DOHH2 (cell line): ENCODE results near the gene CNOT2.
A peak's percentile ranks its signal among the peaks of the same experiment; 100 is the strongest.

Experiments used
- H3F3A ChIP-seq: fragments of 200-600 bp; sonication (generic), shearing (Covaris generic); 2 replicates; pipeline ENCODE4 v1.6.0; 2016; ENCODE audit warnings: antibody characterized with exemption, mild to moderate bottlenecking; ENCODE audit not compliant: control insufficient read depth, insufficient read depth
- H3K27ac ChIP-seq: fragments of 200-600 bp; sonication (generic); 2 replicates; pipeline ENCODE4 v1.5.1; 2014; ENCODE audit warnings: low read depth, mild to moderate bottlenecking, low read length, moderate library complexity
- H3K27me3 ChIP-seq: fragments of 200-600 bp; sonication (generic); 2 replicates; pipeline ENCODE4 v1.6.1; 2014; ENCODE audit warnings: mild to moderate bottlenecking, low read length, mixed read lengths; ENCODE audit not compliant: control insufficient read depth
- H3K36me3 ChIP-seq: fragments of 200-600 bp; sonication (generic); 2 replicates; pipeline ENCODE4 v1.6.1; 2014; ENCODE audit warnings: mild to moderate bottlenecking, low read length, moderate library complexity, mixed read lengths; ENCODE audit not compliant: control insufficient read depth
- H3K4me1 ChIP-seq: fragments of 200-600 bp; sonication (generic); 2 replicates; pipeline ENCODE4 v1.6.1; 2014; ENCODE audit warnings: mild to moderate bottlenecking, low read length, mixed read lengths; ENCODE audit not compliant: control insufficient read depth
- H3K4me2 ChIP-seq: fragments of 200-600 bp; sonication (generic); 2 replicates; pipeline ENCODE4 v1.6.0; 2014; ENCODE audit warnings: mild to moderate bottlenecking, low read length, moderate library complexity
- H3K4me3 ChIP-seq: fragments of 200-600 bp; sonication (generic); 2 replicates; pipeline ENCODE4 v1.5.1; 2014; ENCODE audit warnings: mild to moderate bottlenecking, low read length, mixed read lengths
- H3K79me2 ChIP-seq: fragments of 200-600 bp; sonication (generic); 2 replicates; pipeline ENCODE4 v1.6.1; 2014; ENCODE audit warnings: mild to moderate bottlenecking, low read length, mixed read lengths; ENCODE audit not compliant: control insufficient read depth
- H3K9me2 ChIP-seq: fragments of 200-600 bp; sonication (generic); replicated peaks from 2 replicates; pipeline ENCODE4 v1.6.1; 2014; ENCODE audit warnings: mild to moderate bottlenecking, low read length, mixed read lengths; ENCODE audit not compliant: control insufficient read depth
- H3K9me3 ChIP-seq: fragments of 200-600 bp; sonication (generic); 2 replicates; pipeline ENCODE4 v1.6.1; 2014; ENCODE audit warnings: antibody characterized with exemption, low read length, mixed read lengths; ENCODE audit not compliant: control insufficient read depth, insufficient read depth
- H4K20me1 ChIP-seq: fragments of 200-600 bp; sonication (generic); 2 replicates; pipeline ENCODE4 v1.6.0; 2014; ENCODE audit warnings: low read depth, mild to moderate bottlenecking, antibody characterized with exemption, low read length, moderate library complexity; ENCODE audit not compliant: control insufficient read depth, insufficient read depth
- CTCF ChIP-seq: fragments of 200-600 bp; sonication (generic); IDR thresholded peaks from one replicate; pipeline ENCODE4 v1.5.1; 2014; ENCODE audit warnings: antibody characterized with exemption, mild to moderate bottlenecking, low read depth, low read length; ENCODE audit not compliant: poor library complexity, severe bottlenecking
- EZH2phosphoT487 ChIP-seq: fragments of 200-600 bp; sonication (generic); IDR thresholded peaks from 2 replicates; pipeline ENCODE4 v1.6.1; 2017; ENCODE audit warnings: borderline replicate concordance, mild to moderate bottlenecking, antibody characterized with exemption, low read length, moderate library complexity, mixed read lengths

The CNOT2 gene

GRCh38 chr12:70249903-70250302 lies 6.7 kb downstream of the CNOT2 start:
- Histone ChIP-seq H3K4me2 (peak overlapping the region; percentile 41), H3F3A (peaks cover 9% of the 10 kb centered on the region), H3K27ac (peak overlapping the region; percentile 17), H3K79me2 (peaks cover 100% of the 10 kb centered on the region), H3K36me3 (peaks cover 68% of the 10 kb centered on the region), H3K9me3 (no peaks in the 10 kb centered on the region), H3K4me3 (peak overlapping the region; percentile 29), H3K27me3 (no peaks in the 10 kb centered on the region), H3K4me1 (peaks cover 95% of the 10 kb centered on the region), H4K20me1 (peaks cover 6% of the 10 kb centered on the region; the same call in 1 of the 2 replicates), H3K9me2 (no peaks in the 10 kb centered on the region)
- no peak for TF ChIP-seq EZH2phosphoT487
- TF ChIP-seq CTCF = no peak

GRCh38 chr12:70251226-70251625 lies 8.0 kb downstream of the CNOT2 start:
- H3K4me2 ChIP-seq = peak overlapping the region; percentile 41
- peaks cover 12% of the 10 kb centered on the region for H3F3A ChIP-seq
- H3K9me3 ChIP-seq = no peaks in the 10 kb centered on the region
- TF ChIP-seq EZH2phosphoT487 = no peak
- TF ChIP-seq CTCF = no peak
- H3K27ac ChIP-seq = peak overlapping the region; percentile 30; the same call in 1 of the 2 replicates
- H3K4me3 ChIP-seq = peak overlapping the region; percentile 21; the same call in 1 of the 2 replicates
- H3K27me3 ChIP-seq = no peaks in the 10 kb centered on the region
- peaks cover 95% of the 10 kb centered on the region for H3K4me1 ChIP-seq
- H4K20me1 ChIP-seq = 0 out of 2 replicates have a peak, but pooled peaks cover 6% of the 10 kb centered on the region
- no peaks in the 10 kb centered on the region for H3K9me2 ChIP-seq
- peaks cover 100% of the 10 kb centered on the region for H3K79me2 ChIP-seq
- H3K36me3 ChIP-seq = peaks cover 59% of the 10 kb centered on the region

- H3K27me3 ChIP-seq = no peaks in the 10 kb centered on the region
- no peaks in the 10 kb centered on the region for H3K9me2 ChIP-seq
- H3K36me3 ChIP-seq = peaks cover 56% of the 10 kb centered on the region
- peaks cover 100% of the 10 kb centered on the region for H3K79me2 ChIP-seq
- H4K20me1 ChIP-seq = 0 out of 2 replicates have a peak, but pooled peaks cover 6% of the 10 kb centered on the region
- peak overlapping the region; percentile 41 for H3K4me2 ChIP-seq
- no peak overlapping the region for H3K4me3 ChIP-seq
- H3K9me3 ChIP-seq = no peaks in the 10 kb centered on the region
- TF ChIP-seq CTCF = no peak
- TF ChIP-seq EZH2phosphoT487 = no peak
- H3K27ac ChIP-seq = peak overlapping the region; percentile 30; the same call in 1 of the 2 replicates
- H3F3A ChIP-seq = peaks cover 12% of the 10 kb centered on the region
- peaks cover 95% of the 10 kb centered on the region for H3K4me1 ChIP-seq
These were observed 8.4 kb downstream of the CNOT2 start for GRCh38 chr12:70251661-70252060.
